H7 (cell line): ENCODE data around the gene CHIA. TPM values are rescaled to one million over a fixed set of nuclear protein-coding genes. Genes with fewer than 3 reads are reported as not detected.

Source experiments
- DNase-seq: peaks from one replicate; pipeline ENCODE4 v3.0.0; 2012
- H3K27me3 ChIP-seq: 2 replicates; pipeline ENCODE4 v1.6.0; 2011; ENCODE audit warnings: mild to moderate bottlenecking, low read length; ENCODE audit not compliant: control insufficient read depth, insufficient read depth
- H3K36me3 ChIP-seq: replicated peaks from 2 replicates; pipeline ENCODE4 v1.5.1; 2011; ENCODE audit warnings: low read length; ENCODE audit not compliant: control insufficient read depth, insufficient read depth
- H3K4me3 ChIP-seq: 2 replicates; pipeline ENCODE4 v1.5.1; 2011; ENCODE audit warnings: low read depth, mild to moderate bottlenecking, control low read depth, low read length, moderate library complexity; ENCODE audit not compliant: insufficient read depth
- total RNA-seq: library from RNA; depleted of rRNA; stranded (reverse); fragments of >200 nt; shearing (Covaris generic); gene quantifications from 2 replicates; pipeline ENCODE4 v1.2.3, GENCODE V29; 2014

The CHIA gene
- total RNA-seq, 1 experiment from 2014 or later = not detected

GRCh38 chr1:111272081-111272480 lies 18.6 kb upstream of the CHIA start:
- Histone ChIP-seq H3K4me3 (no peak overlapping the region), H3K36me3 (no peaks in the 10 kb centered on the region), H3K27me3 (peaks cover 6% of the 10 kb centered on the region)
- DNase-seq = peak; percentile 43

GRCh38 chr1:111274653-111275052 lies 16.0 kb upstream of the CHIA start:
- H3K27me3 ChIP-seq = peaks cover 6% of the 10 kb centered on the region
- no peak overlapping the region for H3K4me3 ChIP-seq
- DNase-seq = no peak
- H3K36me3 ChIP-seq = no peaks in the 10 kb centered on the region

GRCh38 chr1:111275079-111275478 lies 15.6 kb upstream of the CHIA start:
- no peaks in the 10 kb centered on the region for H3K36me3 ChIP-seq
- no peak for DNase-seq

GRCh38 chr1:111275780-111276433 lies 14.7 kb upstream of the CHIA start:
- DNase-seq = no peak
- Histone ChIP-seq H3K4me3 (no peak overlapping the region), H3K36me3 (no peaks in the 10 kb centered on the region), H3K27me3 (peaks cover under 1% of the 10 kb centered on the region)

More at GRCh38 chr1:111275079-111275478, 15.6 kb upstream of the CHIA start:
- Histone ChIP-seq H3K4me3 (no peak overlapping the region), H3K27me3 (peaks cover 6% of the 10 kb centered on the region)

- DNase-seq = no peak
- no peaks in the 10 kb centered on the region for H3K36me3 ChIP-seq
- H3K27me3 ChIP-seq = no peaks in the 10 kb centered on the region
- H3K4me3 ChIP-seq = no peak overlapping the region
These were observed 11.5 kb upstream of the CHIA start for GRCh38 chr1:111279144-111279543.

- Histone ChIP-seq H3K27me3 (no peaks in the 10 kb centered on the region), H3K4me3 (no peak overlapping the region), H3K36me3 (no peaks in the 10 kb centered on the region)
- no peak for DNase-seq
These were observed 10.4 kb upstream of the CHIA start for GRCh38 chr1:111280267-111280666.

GRCh38 chr1:111281411-111281810 lies 9.2 kb upstream of the CHIA start:
- no peak for DNase-seq
- no peak overlapping the region for H3K4me3 ChIP-seq
- no peaks in the 10 kb centered on the region for H3K36me3 ChIP-seq
- H3K27me3 ChIP-seq = no peaks in the 10 kb centered on the region; the same call in 1 of the 2 replicates

- Histone ChIP-seq H3K36me3 (no peaks in the 10 kb centered on the region), H3K27me3 (no peaks in the 10 kb centered on the region; the same call in none of the 2 replicates), H3K4me3 (no peak overlapping the region)
- DNase-seq = no peak
These were observed 6.8 kb upstream of the CHIA start for GRCh38 chr1:111283838-111284237.

GRCh38 chr1:111285879-111286278 lies 4.8 kb upstream of the CHIA start:
- no peaks in the 10 kb centered on the region; the same call in none of the 2 replicates for H3K27me3 ChIP-seq
- no peaks in the 10 kb centered on the region for H3K36me3 ChIP-seq
- DNase-seq = no peak
- no peak overlapping the region for H3K4me3 ChIP-seq

GRCh38 chr1:111286912-111287311 lies 3.7 kb upstream of the CHIA start:
- Histone ChIP-seq H3K4me3 (no peak overlapping the region), H3K36me3 (no peaks in the 10 kb centered on the region), H3K27me3 (no peaks in the 10 kb centered on the region; the same call in none of the 2 replicates)
- DNase-seq = no peak

GRCh38 chr1:111289371-111289770 lies 1.3 kb upstream of the CHIA start:
- H3K27me3 ChIP-seq = no peaks in the 10 kb centered on the region; the same call in none of the 2 replicates
- DNase-seq = no peak
- no peak overlapping the region for H3K4me3 ChIP-seq
- no peaks in the 10 kb centered on the region for H3K36me3 ChIP-seq

- no peak for DNase-seq
- H3K36me3 ChIP-seq = no peaks in the 10 kb centered on the region
- H3K4me3 ChIP-seq = no peak overlapping the region
- H3K27me3 ChIP-seq = no peaks in the 10 kb centered on the region; the same call in none of the 2 replicates
These were observed 547 bp upstream of the CHIA start for GRCh38 chr1:111290104-111290503.

- DNase-seq = no peak
- no peaks in the 10 kb centered on the region for H3K27me3 ChIP-seq
- H3K4me3 ChIP-seq = no peak overlapping the region
- H3K36me3 ChIP-seq = no peaks in the 10 kb centered on the region
These were observed 3.7 kb downstream of the CHIA start for GRCh38 chr1:111294390-111294789.

- H3K36me3 ChIP-seq = no peaks in the 10 kb centered on the region
- DNase-seq = no peak
- no peaks in the 10 kb centered on the region for H3K27me3 ChIP-seq
- H3K4me3 ChIP-seq = no peak overlapping the region
These were observed 11.7 kb downstream of the CHIA start for GRCh38 chr1:111302374-111302773.

- Histone ChIP-seq H3K36me3 (no peaks in the 10 kb centered on the region), H3K4me3 (no peak overlapping the region), H3K27me3 (no peaks in the 10 kb centered on the region)
- no peak for DNase-seq
These were observed 19.0 kb downstream of the CHIA start for GRCh38 chr1:111309690-111310089.

GRCh38 chr1:111318523-111318922 lies 27.9 kb downstream of the CHIA start:
- H3K27me3 ChIP-seq = no peaks in the 10 kb centered on the region; the same call in 1 of the 2 replicates
- H3K36me3 ChIP-seq = no peaks in the 10 kb centered on the region
- no peak for DNase-seq
- H3K4me3 ChIP-seq = no peak overlapping the region
